Type B pancreatic cell (in vitro differentiated cells): Measurements from ENCODE around the gene PTPN1. TPM values are rescaled to one million over a fixed set of nuclear protein-coding genes. Genes with fewer than 3 reads are reported as not detected.

ENCODE experiments used
- DNase-seq: peaks from one replicate; pipeline ENCODE4 v3.0.0; 2021; ENCODE audit warnings: mixed read lengths; ENCODE audit not compliant: unreplicated experiment; ENCODE audit errors: extremely low spot score
- H3K27ac Mint-ChIP-seq: 2 replicates; pipeline ENCODE4 v1.8.0; 2021; ENCODE audit warnings: mild to moderate bottlenecking, mixed read lengths
- H3K27me3 Mint-ChIP-seq: 2 replicates; pipeline ENCODE4 v1.8.0; 2021; ENCODE audit warnings: mixed read lengths
- H3K36me3 Mint-ChIP-seq: 2 replicates; pipeline ENCODE4 v1.8.0; 2021; ENCODE audit warnings: mixed read lengths
- H3K4me1 Mint-ChIP-seq: one replicate; pipeline ENCODE4 v1.8.0; 2021; ENCODE audit warnings: mixed read lengths; ENCODE audit not compliant: unreplicated experiment
- H3K4me3 Mint-ChIP-seq: 2 replicates; pipeline ENCODE4 v1.8.0; 2021; ENCODE audit warnings: mild to moderate bottlenecking, mixed read lengths
- H3K9me3 Mint-ChIP-seq: 2 replicates; pipeline ENCODE4 v1.8.0; 2021; ENCODE audit warnings: mixed read lengths
- total RNA-seq: library from RNA; stranded (reverse); gene quantifications from 2 replicates; pipeline ENCODE4 v1.2.1, GENCODE V29; 2021; ENCODE audit warnings: low replicate concordance
- TF ChIP-seq, protein P1 (sequence below): fragments of 200-600 bp; sonication (generic); conservative IDR thresholded peaks from 2 replicates; pipeline ENCODE4 v1.5.0; 2021; ENCODE audit warnings: antibody characterized with exemption, mild to moderate bottlenecking

PTPN1 gene
- total RNA-seq, 1 donor from 2014 or later: 27.6 TPM

DNA sequence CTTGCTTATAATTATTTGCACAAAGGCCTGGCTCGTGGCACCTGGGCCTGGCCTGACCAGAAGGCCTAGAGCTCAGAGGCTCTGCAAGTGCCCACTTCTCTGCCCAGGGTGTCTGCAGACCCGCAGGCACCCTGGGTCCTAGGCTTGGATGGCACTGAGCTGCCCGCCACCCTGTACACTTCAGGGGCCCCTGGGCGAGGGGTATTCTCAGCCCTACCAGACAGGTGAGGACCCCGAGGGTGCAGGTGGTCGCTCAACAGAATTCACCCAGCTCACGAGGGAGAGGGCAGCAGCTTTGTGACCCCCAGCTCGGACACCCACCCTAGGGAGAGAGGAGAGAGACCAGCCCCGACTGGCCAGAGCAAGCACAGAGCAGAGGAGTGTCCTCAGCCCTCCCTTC lies 97.3 kb downstream of the PTPN1 start:
- H3K4me1 Mint-ChIP-seq: peaks cover 3% of the 10 kb centered on the region
- H3K4me3 Mint-ChIP-seq: no peak overlapping the region
- TF ChIP-seq, protein P1, sequence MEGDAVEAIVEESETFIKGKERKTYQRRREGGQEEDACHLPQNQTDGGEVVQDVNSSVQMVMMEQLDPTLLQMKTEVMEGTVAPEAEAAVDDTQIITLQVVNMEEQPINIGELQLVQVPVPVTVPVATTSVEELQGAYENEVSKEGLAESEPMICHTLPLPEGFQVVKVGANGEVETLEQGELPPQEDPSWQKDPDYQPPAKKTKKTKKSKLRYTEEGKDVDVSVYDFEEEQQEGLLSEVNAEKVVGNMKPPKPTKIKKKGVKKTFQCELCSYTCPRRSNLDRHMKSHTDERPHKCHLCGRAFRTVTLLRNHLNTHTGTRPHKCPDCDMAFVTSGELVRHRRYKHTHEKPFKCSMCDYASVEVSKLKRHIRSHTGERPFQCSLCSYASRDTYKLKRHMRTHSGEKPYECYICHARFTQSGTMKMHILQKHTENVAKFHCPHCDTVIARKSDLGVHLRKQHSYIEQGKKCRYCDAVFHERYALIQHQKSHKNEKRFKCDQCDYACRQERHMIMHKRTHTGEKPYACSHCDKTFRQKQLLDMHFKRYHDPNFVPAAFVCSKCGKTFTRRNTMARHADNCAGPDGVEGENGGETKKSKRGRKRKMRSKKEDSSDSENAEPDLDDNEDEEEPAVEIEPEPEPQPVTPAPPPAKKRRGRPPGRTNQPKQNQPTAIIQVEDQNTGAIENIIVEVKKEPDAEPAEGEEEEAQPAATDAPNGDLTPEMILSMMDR: no peak
- no peak for DNase-seq
- H3K27ac Mint-ChIP-seq: no peak overlapping the region
- no peaks in the 10 kb centered on the region for H3K36me3 Mint-ChIP-seq
- no peaks in the 10 kb centered on the region for H3K27me3 Mint-ChIP-seq
- H3K9me3 Mint-ChIP-seq: no peaks in the 10 kb centered on the region

DNA sequence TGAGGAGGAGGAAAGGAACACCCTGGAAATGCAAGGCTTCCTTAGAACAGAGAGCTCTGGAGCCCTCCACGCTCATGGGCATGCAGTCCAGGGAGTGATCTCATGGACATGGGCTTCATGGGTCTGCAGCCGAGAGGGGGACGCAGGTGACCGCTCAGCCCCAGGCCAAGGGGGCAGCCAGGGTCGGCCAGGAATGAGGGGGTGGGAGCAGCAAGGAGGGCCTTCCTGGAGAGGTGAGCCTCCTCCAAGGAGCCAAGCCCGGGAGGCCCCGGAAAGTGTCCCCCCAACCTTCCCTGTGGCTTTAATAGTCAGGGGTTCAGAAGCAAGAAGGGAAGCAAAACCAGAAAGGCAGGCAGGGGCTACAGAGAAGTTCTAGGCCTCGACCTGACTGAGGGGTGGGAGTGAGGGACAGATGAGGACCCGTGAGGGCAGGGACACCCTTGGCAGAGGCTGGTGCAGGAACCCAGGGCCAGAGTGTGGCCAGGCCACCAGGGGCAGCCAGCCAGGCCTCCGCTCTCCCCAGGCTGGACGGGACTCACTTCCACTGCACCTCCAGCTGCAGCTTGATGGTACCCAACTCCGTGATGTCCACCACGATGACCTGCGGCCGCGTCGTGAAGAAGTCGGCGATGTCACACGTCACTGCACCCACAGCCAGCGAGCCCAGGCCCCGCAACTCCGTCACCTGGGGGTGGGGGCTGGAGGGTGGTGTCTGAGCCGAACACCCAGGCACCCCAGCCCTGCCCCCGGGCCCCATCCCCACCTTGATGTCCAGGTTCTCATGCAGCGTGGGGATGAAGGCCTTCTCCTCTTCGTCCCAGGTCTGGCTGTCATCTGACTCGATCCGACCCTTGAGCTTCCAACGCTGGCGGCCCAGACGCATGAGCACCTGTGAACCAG lies 97.9 kb downstream of the PTPN1 start:
- H3K36me3 Mint-ChIP-seq: no peaks in the 10 kb centered on the region
- no peaks in the 10 kb centered on the region for H3K9me3 Mint-ChIP-seq
- no peak overlapping the region for H3K27ac Mint-ChIP-seq
- no peak for DNase-seq
- no peak overlapping the region for H3K4me3 Mint-ChIP-seq
- H3K27me3 Mint-ChIP-seq: no peaks in the 10 kb centered on the region
- TF ChIP-seq, protein P1: no peak
- H3K4me1 Mint-ChIP-seq: peaks cover 3% of the 10 kb centered on the region

DNA sequence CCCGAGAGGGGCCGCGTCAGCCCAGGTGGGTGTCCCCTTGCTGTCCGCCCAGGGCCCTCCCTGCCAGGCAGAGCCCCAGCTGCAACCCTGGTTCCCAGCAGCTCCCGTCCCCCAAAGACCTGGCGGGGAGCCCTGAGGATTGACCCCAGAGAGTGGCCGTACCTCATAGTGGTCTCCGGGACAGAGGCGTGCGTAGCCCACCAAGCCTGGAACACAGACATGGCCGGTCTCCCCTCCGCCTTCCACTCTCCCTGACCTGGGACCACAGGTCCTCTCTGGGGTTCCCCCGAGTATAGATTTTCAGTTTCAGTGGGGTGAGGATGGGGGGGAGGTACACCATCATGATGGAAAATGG lies 98.5 kb downstream of the PTPN1 start:
- TF ChIP-seq, protein P1: no peak
- DNase-seq: no peak
- H3K4me3 Mint-ChIP-seq: no peak overlapping the region
- H3K36me3 Mint-ChIP-seq: no peaks in the 10 kb centered on the region
- no peaks in the 10 kb centered on the region for H3K9me3 Mint-ChIP-seq
- peaks cover 3% of the 10 kb centered on the region for H3K4me1 Mint-ChIP-seq
- no peaks in the 10 kb centered on the region for H3K27me3 Mint-ChIP-seq
- no peak overlapping the region for H3K27ac Mint-ChIP-seq

DNA sequence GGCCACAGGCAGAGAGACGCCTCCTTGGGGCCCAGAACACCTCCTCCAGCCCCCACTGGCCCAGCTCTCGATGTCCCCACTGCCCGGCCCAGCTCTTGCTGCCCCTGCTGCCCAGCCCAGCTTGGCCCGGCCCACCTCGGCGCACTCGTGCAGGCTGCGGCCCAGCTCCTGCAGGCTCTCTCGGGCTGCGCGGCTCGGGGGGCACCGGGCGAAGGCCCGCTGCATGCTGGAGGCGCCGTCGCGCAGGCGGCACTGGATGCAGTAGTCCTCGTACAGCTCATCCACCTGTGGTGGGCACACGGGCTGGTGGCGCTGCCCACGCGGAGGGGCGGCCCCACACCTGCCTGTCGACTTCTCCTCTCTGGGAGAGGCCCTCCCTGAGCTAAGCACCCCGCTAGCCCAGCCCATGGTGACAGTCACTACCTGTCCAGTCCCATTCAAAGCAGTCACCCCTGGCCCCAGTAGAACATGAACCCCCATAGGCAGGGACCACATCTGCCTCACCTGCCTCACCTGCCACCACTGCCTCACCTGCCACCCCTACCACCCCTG lies 99.3 kb downstream of the PTPN1 start:
- TF ChIP-seq, protein P1: no peak
- H3K36me3 Mint-ChIP-seq: no peaks in the 10 kb centered on the region
- H3K27ac Mint-ChIP-seq: no peak overlapping the region
- no peaks in the 10 kb centered on the region for H3K9me3 Mint-ChIP-seq
- H3K27me3 Mint-ChIP-seq: no peaks in the 10 kb centered on the region
- no peak for DNase-seq
- no peak overlapping the region for H3K4me3 Mint-ChIP-seq
- peaks cover 3% of the 10 kb centered on the region for H3K4me1 Mint-ChIP-seq

DNA sequence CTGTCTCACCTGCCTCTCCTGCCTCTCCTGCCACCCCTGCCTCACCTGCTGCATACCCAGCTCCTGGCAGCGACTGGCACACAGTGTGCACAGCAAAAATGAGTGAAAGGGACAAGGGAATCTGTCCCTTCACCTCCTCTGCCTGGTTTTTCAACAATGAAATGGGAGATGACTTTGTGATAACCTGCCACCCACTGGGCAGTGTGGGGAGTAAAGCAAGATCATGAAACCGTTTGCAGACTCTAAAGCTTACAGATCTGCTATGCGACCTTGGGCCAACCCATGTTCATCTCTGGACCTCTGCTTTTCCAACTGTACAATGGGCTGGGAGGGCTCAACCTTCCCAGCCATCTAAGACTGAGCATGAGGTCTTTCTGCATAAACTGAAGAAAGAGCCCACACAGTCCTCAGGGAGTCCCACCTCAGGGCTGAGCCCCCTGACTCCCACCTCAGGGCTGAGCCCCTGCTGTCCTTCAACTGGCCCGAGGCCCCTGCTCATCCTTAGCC lies 100.1 kb downstream of the PTPN1 start:
- Mint-ChIP-seq H3K27me3 (no peaks in the 10 kb centered on the region), H3K4me3 (no peak overlapping the region), H3K9me3 (no peaks in the 10 kb centered on the region), H3K4me1 (peaks cover 3% of the 10 kb centered on the region), H3K36me3 (no peaks in the 10 kb centered on the region), H3K27ac (no peak overlapping the region)
- DNase-seq: no peak
- TF ChIP-seq, protein P1: no peak
